Neural cell (in vitro differentiated cells): ENCODE results near the gene CCN5. TPM values are rescaled to one million over a fixed set of nuclear protein-coding genes. Genes with fewer than 3 reads are reported as not detected.

ENCODE experiments used
- H2AFZ ChIP-seq: fragments of 200-600, 300-800 bp; sonication (generic), shearing (Covaris generic); 2 replicates; pipeline ENCODE4 v1.6.0; 2014; ENCODE audit warnings: low read depth, mild to moderate bottlenecking, antibody characterized with exemption, low read length, moderate library complexity
- H3F3A ChIP-seq: fragments of 200-600 bp; shearing (Covaris generic); 2 replicates; pipeline ENCODE4 v1.6.1; 2016; ENCODE audit warnings: mild to moderate bottlenecking, moderate library complexity, mixed read lengths, antibody characterized with exemption, low read length; ENCODE audit not compliant: insufficient read depth, poor library complexity, severe bottlenecking
- H3K27ac ChIP-seq: fragments of 200-600, 300-800 bp; sonication (generic), shearing (Covaris generic); 2 replicates; pipeline ENCODE4 v1.5.1; 2014; ENCODE audit warnings: mild to moderate bottlenecking, low read length, moderate library complexity
- H3K27me3 ChIP-seq: fragments of 300-800, 200-600 bp; sonication (generic), shearing (Covaris generic); 2 replicates; pipeline ENCODE4 v1.6.0; 2014; ENCODE audit warnings: mild to moderate bottlenecking, low read depth, low read length, moderate library complexity; ENCODE audit not compliant: insufficient read depth
- H3K36me3 ChIP-seq: fragments of 300-800, 200-600 bp; sonication (generic), shearing (Covaris generic); 2 replicates; pipeline ENCODE4 v1.5.1; 2014; ENCODE audit warnings: mild to moderate bottlenecking, antibody characterized with exemption, low read length, moderate library complexity; ENCODE audit not compliant: insufficient read depth
- H3K4me2 ChIP-seq: fragments of 300-800, 200-600 bp; sonication (generic), shearing (Covaris generic); 2 replicates; pipeline ENCODE4 v1.6.0; 2014; ENCODE audit warnings: mild to moderate bottlenecking, low read length
- H3K4me3 ChIP-seq: fragments of 300-800, 200-600 bp; sonication (generic), shearing (Covaris generic); 2 replicates; pipeline ENCODE4 v1.5.1; 2014; ENCODE audit warnings: mild to moderate bottlenecking, low read length, moderate library complexity
- H3K79me2 ChIP-seq: fragments of 200-600 bp; shearing (Covaris generic); replicated peaks from 2 replicates; pipeline ENCODE4 v1.6.0; 2014; ENCODE audit warnings: mild to moderate bottlenecking, low read length, moderate library complexity; ENCODE audit not compliant: insufficient read depth
- H3K9ac ChIP-seq: fragments of 300-800, 200-600 bp; sonication (generic), shearing (Covaris generic); 2 replicates; pipeline ENCODE4 v1.6.1; 2016; ENCODE audit warnings: mild to moderate bottlenecking, low read length, mixed read lengths
- H3K9me2 ChIP-seq: fragments of 200-600 bp; shearing (Covaris generic); 2 replicates; pipeline ENCODE4 v1.6.1; 2016; ENCODE audit warnings: mild to moderate bottlenecking, low read length, mixed read lengths; ENCODE audit not compliant: insufficient read depth
- H3K9me3 ChIP-seq: fragments of 200-600, 300-800 bp; sonication (generic), shearing (Covaris generic); 2 replicates; pipeline ENCODE4 v1.6.1; 2016; ENCODE audit warnings: mild to moderate bottlenecking, mixed run types, low read length, moderate library complexity, mixed read lengths
- H4K20me1 ChIP-seq: fragments of 200-600 bp; shearing (Covaris generic); 2 replicates; pipeline ENCODE4 v1.6.1; 2016; ENCODE audit warnings: mild to moderate bottlenecking, mixed run types; ENCODE audit not compliant: insufficient read depth
- EP300 ChIP-seq: fragments of 450-650 bp; conservative IDR thresholded peaks from 2 replicates; pipeline ENCODE4 v1.6.1; 2014; ENCODE audit warnings: antibody characterized with exemption, mild to moderate bottlenecking, moderate library complexity; ENCODE audit not compliant: poor library complexity, severe bottlenecking
- EZH2 ChIP-seq: fragments of 200-600, 300-800 bp; shearing (Covaris generic), sonication (generic); IDR thresholded peaks from 2 replicates; pipeline ENCODE4 v1.6.1; 2014; ENCODE audit warnings: antibody characterized with exemption, low read length, borderline replicate concordance, mild to moderate bottlenecking; ENCODE audit not compliant: insufficient read depth, poor library complexity, severe bottlenecking
- MXI1 ChIP-seq: fragments of 450-650 bp; conservative IDR thresholded peaks from 2 replicates; pipeline ENCODE4 v1.6.1; 2014; ENCODE audit warnings: antibody characterized with exemption, mild to moderate bottlenecking; ENCODE audit not compliant: poor library complexity, severe bottlenecking
- POLR2AphosphoS5 ChIP-seq: IDR thresholded peaks from 2 replicates; pipeline ENCODE4 v1.6.1; 2012
- RAD21 ChIP-seq: fragments of 450-650 bp; conservative IDR thresholded peaks from 2 replicates; pipeline ENCODE4 v1.6.1; 2014; ENCODE audit warnings: antibody characterized with exemption, mild to moderate bottlenecking, moderate library complexity
- SMC3 ChIP-seq: fragments of 450-650 bp; conservative IDR thresholded peaks from 2 replicates; pipeline ENCODE4 v1.6.1; 2014; ENCODE audit warnings: antibody characterized with exemption, mild to moderate bottlenecking, moderate library complexity; ENCODE audit not compliant: poor library complexity
- TAF1 ChIP-seq: IDR thresholded peaks from 2 replicates; pipeline ENCODE4 v1.6.1; 2012; ENCODE audit warnings: low read depth
- polyA plus RNA-seq: library from polyadenylated mRNA; depleted of rRNA; stranded (reverse); fragments of >200 nt; gene quantifications from 2 replicates; pipeline ENCODE4 v1.2.3, GENCODE V29; 2014
- TF ChIP-seq, protein P1 (sequence below): fragments of 450-650 bp; IDR thresholded peaks from 2 replicates; pipeline ENCODE4 v1.5.1; 2014; ENCODE audit warnings: antibody characterized with exemption, mild to moderate bottlenecking, moderate library complexity; ENCODE audit not compliant: poor library complexity, severe bottlenecking
- TF ChIP-seq, protein P2 (sequence below): IDR thresholded peaks from 2 replicates; pipeline ENCODE4 v1.6.1; 2012; ENCODE audit warnings: borderline replicate concordance

The CCN5 gene
- polyA plus RNA-seq, 1 donor from 2014 or later: not detected

DNA sequence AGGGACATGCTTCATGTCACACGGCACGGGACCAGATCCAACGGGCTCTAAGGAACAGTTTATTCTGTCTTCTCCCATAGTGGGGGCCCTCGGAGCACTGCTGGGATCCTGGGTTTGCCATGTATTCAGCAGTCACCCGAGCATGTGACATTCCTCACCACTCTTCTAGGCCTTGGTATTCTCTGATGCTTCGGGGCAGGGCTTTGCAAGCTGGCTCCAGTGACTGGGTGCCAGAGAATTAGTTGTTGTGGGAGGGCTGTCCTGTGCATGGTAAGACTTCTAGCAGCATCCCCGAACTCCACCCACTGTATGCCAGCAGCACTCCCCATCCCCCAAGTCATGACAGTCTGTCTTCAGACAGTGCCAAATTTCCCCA lies 5.4 kb downstream of the CCN5 start:
- Histone ChIP-seq H3K27me3 (no peaks in the 10 kb centered on the region), H3K9me2 (no peaks in the 10 kb centered on the region), H3K79me2 (no peaks in the 10 kb centered on the region), H3K27ac (no peak overlapping the region), H3K9ac (no peak overlapping the region), H2AFZ (no peak overlapping the region), H3K9me3 (no peaks in the 10 kb centered on the region), H3F3A (no peaks in the 10 kb centered on the region), H3K4me2 (no peak overlapping the region), H4K20me1 (no peaks in the 10 kb centered on the region), H3K4me3 (no peak overlapping the region), H3K36me3 (no peaks in the 10 kb centered on the region)
- TF ChIP-seq, protein P1, sequence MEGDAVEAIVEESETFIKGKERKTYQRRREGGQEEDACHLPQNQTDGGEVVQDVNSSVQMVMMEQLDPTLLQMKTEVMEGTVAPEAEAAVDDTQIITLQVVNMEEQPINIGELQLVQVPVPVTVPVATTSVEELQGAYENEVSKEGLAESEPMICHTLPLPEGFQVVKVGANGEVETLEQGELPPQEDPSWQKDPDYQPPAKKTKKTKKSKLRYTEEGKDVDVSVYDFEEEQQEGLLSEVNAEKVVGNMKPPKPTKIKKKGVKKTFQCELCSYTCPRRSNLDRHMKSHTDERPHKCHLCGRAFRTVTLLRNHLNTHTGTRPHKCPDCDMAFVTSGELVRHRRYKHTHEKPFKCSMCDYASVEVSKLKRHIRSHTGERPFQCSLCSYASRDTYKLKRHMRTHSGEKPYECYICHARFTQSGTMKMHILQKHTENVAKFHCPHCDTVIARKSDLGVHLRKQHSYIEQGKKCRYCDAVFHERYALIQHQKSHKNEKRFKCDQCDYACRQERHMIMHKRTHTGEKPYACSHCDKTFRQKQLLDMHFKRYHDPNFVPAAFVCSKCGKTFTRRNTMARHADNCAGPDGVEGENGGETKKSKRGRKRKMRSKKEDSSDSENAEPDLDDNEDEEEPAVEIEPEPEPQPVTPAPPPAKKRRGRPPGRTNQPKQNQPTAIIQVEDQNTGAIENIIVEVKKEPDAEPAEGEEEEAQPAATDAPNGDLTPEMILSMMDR: no peak
- TF ChIP-seq EP300 (no peak), SMC3 (no peak), EZH2 (no peak), POLR2AphosphoS5 (no peak), TAF1 (no peak), MXI1 (no peak), RAD21 (no peak)
- TF ChIP-seq, protein P2, sequence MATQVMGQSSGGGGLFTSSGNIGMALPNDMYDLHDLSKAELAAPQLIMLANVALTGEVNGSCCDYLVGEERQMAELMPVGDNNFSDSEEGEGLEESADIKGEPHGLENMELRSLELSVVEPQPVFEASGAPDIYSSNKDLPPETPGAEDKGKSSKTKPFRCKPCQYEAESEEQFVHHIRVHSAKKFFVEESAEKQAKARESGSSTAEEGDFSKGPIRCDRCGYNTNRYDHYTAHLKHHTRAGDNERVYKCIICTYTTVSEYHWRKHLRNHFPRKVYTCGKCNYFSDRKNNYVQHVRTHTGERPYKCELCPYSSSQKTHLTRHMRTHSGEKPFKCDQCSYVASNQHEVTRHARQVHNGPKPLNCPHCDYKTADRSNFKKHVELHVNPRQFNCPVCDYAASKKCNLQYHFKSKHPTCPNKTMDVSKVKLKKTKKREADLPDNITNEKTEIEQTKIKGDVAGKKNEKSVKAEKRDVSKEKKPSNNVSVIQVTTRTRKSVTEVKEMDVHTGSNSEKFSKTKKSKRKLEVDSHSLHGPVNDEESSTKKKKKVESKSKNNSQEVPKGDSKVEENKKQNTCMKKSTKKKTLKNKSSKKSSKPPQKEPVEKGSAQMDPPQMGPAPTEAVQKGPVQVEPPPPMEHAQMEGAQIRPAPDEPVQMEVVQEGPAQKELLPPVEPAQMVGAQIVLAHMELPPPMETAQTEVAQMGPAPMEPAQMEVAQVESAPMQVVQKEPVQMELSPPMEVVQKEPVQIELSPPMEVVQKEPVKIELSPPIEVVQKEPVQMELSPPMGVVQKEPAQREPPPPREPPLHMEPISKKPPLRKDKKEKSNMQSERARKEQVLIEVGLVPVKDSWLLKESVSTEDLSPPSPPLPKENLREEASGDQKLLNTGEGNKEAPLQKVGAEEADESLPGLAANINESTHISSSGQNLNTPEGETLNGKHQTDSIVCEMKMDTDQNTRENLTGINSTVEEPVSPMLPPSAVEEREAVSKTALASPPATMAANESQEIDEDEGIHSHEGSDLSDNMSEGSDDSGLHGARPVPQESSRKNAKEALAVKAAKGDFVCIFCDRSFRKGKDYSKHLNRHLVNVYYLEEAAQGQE: no peak

DNA sequence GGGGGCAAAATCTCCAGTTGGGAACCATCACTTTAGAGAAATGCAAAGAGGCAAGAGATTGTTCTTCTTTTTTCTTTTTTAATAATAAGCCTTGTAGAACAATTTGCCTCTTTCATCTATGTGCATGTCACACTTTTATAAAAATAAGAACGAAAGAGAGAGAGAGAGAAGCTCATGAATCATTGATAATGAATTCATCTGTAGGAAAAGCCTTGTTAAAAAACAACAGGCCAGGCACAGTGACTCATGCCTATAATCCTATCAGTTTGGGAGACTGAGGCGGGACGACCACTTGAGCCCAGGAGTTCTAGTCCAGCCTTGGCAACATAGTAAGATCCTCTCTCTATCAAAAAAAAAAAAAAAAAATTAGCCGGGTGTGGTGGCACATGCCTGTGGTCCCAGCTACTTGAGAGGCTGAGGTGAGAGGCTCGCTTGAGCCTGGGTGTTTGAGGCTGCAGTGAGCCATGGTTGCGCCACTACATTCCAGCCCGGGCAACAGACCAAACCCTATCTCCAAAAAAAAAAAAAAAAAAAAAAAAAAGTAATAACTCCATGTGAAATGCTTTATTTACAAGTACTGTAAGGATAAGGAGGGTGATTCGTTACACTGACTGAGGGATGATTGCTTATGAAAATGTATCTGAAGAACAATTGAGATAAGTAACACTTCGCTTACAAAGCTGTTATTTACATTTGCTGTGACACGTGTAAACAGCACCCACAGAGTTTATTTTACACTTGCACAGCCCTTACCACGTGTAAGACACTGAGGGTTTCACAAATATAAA lies 6.0 kb downstream of the CCN5 start:
- Histone ChIP-seq H3K4me2 (no peak overlapping the region), H3K27ac (no peak overlapping the region), H3K79me2 (no peaks in the 10 kb centered on the region), H3K9ac (no peak overlapping the region), H4K20me1 (no peaks in the 10 kb centered on the region), H3K36me3 (no peaks in the 10 kb centered on the region), H3F3A (no peaks in the 10 kb centered on the region), H3K27me3 (no peaks in the 10 kb centered on the region), H3K4me3 (no peak overlapping the region), H2AFZ (no peak overlapping the region), H3K9me3 (no peaks in the 10 kb centered on the region), H3K9me2 (no peaks in the 10 kb centered on the region)
- TF ChIP-seq EP300: no peak
- no peak for TF ChIP-seq RAD21
- no peak for TF ChIP-seq MXI1
- TF ChIP-seq, protein P2: no peak
